Measurements from ENCODE around the gene VRK2. TPM values are rescaled to one million over a fixed set of nuclear protein-coding genes. Genes with fewer than 3 reads are reported as not detected.

The VRK2 gene
- polyA plus RNA-seq, 1 donor from 2014 or later = 0.45 TPM

DNA sequence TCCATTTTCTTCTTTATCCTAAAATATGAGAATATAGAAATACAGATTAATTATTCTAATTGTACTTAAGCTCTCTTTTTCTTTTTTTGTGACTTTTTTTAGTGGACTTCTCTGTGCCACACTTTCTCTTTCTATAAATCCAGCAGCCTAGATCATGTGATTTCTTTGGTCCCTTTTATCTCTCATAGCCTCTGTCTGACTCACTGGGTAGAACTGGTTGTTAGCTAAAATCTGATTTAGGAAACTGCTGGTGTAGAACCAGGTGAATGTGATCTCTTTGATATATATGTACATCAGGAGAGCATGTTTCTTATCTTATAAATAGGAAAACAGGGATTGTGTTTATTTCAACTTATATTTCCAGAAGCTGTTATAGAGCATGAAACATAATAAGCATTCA lies 54.9 kb downstream of the VRK2 start:
- Histone ChIP-seq H3K27me3 (ENCODE audit: insufficient read depth, low read depth, low read length) (no peaks in the 10 kb centered on the region), H4K20me1 (ENCODE audit: insufficient read depth) (no peaks in the 10 kb centered on the region), H3K36me3 (ENCODE audit: insufficient read depth, low read length) (no peaks in the 10 kb centered on the region), H3F3A (ENCODE audit: insufficient read depth, low read length, poor library complexity, severe bottlenecking) (no peaks in the 10 kb centered on the region), H2AFZ (ENCODE audit: low read depth, low read length) (no peak overlapping the region), H3K27ac (ENCODE audit: low read length) (no peak overlapping the region), H3K4me2 (ENCODE audit: low read length) (no peak overlapping the region), H3K9me3 (ENCODE audit: low read length) (no peaks in the 10 kb centered on the region), H3K9ac (ENCODE audit: low read length) (no peak overlapping the region), H3K9me2 (ENCODE audit: insufficient read depth, low read length) (no peaks in the 10 kb centered on the region), H3K79me2 (replicated peaks; ENCODE audit: insufficient read depth, low read length) (no peaks in the 10 kb centered on the region), H3K4me3 (ENCODE audit: low read length) (no peak overlapping the region)
- TF ChIP-seq EP300 (conservative IDR thresholded peaks at IDR 0.05; ENCODE audit: poor library complexity, severe bottlenecking) (no peak), EZH2 (IDR thresholded peaks at IDR 0.05; ENCODE audit: borderline replicate concordance, insufficient read depth, low read length, poor library complexity, severe bottlenecking) (no peak), POLR2AphosphoS5 (IDR thresholded peaks at IDR 0.05) (no peak), MXI1 (conservative IDR thresholded peaks at IDR 0.05; ENCODE audit: poor library complexity, severe bottlenecking) (no peak), CTCF (IDR thresholded peaks at IDR 0.05; ENCODE audit: poor library complexity, severe bottlenecking) (no peak), SMC3 (conservative IDR thresholded peaks at IDR 0.05; ENCODE audit: poor library complexity) (no peak), TAF1 (IDR thresholded peaks at IDR 0.05; ENCODE audit: low read depth) (no peak), RAD21 (conservative IDR thresholded peaks at IDR 0.05) (no peak)
- TF ChIP-seq, protein P1, sequence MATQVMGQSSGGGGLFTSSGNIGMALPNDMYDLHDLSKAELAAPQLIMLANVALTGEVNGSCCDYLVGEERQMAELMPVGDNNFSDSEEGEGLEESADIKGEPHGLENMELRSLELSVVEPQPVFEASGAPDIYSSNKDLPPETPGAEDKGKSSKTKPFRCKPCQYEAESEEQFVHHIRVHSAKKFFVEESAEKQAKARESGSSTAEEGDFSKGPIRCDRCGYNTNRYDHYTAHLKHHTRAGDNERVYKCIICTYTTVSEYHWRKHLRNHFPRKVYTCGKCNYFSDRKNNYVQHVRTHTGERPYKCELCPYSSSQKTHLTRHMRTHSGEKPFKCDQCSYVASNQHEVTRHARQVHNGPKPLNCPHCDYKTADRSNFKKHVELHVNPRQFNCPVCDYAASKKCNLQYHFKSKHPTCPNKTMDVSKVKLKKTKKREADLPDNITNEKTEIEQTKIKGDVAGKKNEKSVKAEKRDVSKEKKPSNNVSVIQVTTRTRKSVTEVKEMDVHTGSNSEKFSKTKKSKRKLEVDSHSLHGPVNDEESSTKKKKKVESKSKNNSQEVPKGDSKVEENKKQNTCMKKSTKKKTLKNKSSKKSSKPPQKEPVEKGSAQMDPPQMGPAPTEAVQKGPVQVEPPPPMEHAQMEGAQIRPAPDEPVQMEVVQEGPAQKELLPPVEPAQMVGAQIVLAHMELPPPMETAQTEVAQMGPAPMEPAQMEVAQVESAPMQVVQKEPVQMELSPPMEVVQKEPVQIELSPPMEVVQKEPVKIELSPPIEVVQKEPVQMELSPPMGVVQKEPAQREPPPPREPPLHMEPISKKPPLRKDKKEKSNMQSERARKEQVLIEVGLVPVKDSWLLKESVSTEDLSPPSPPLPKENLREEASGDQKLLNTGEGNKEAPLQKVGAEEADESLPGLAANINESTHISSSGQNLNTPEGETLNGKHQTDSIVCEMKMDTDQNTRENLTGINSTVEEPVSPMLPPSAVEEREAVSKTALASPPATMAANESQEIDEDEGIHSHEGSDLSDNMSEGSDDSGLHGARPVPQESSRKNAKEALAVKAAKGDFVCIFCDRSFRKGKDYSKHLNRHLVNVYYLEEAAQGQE (IDR thresholded peaks at IDR 0.05; ENCODE audit: borderline replicate concordance) = no peak

- no peak overlapping the region for H2AFZ ChIP-seq (ENCODE audit: low read depth, low read length)
- no peaks in the 10 kb centered on the region for H3F3A ChIP-seq (ENCODE audit: insufficient read depth, low read length, poor library complexity, severe bottlenecking)
- no peak overlapping the region for H3K4me3 ChIP-seq (ENCODE audit: low read length)
- TF ChIP-seq, protein P1 (IDR thresholded peaks at IDR 0.05; ENCODE audit: borderline replicate concordance) = no peak
- TF ChIP-seq TAF1 (IDR thresholded peaks at IDR 0.05; ENCODE audit: low read depth) = no peak
- no peak for TF ChIP-seq EP300 (conservative IDR thresholded peaks at IDR 0.05; ENCODE audit: poor library complexity, severe bottlenecking)
- no peak for TF ChIP-seq MXI1 (conservative IDR thresholded peaks at IDR 0.05; ENCODE audit: poor library complexity, severe bottlenecking)
- TF ChIP-seq RAD21 (conservative IDR thresholded peaks at IDR 0.05) = no peak
- TF ChIP-seq CTCF (IDR thresholded peaks at IDR 0.05; ENCODE audit: poor library complexity, severe bottlenecking) = no peak
- TF ChIP-seq POLR2AphosphoS5 (IDR thresholded peaks at IDR 0.05) = no peak
- TF ChIP-seq EZH2 (IDR thresholded peaks at IDR 0.05; ENCODE audit: borderline replicate concordance, insufficient read depth, low read length, poor library complexity, severe bottlenecking) = no peak
- no peak for TF ChIP-seq SMC3 (conservative IDR thresholded peaks at IDR 0.05; ENCODE audit: poor library complexity)
- H3K9me3 ChIP-seq (ENCODE audit: low read length) = no peaks in the 10 kb centered on the region
- H3K27me3 ChIP-seq (ENCODE audit: insufficient read depth, low read depth, low read length) = no peaks in the 10 kb centered on the region
- no peaks in the 10 kb centered on the region for H3K36me3 ChIP-seq (ENCODE audit: insufficient read depth, low read length)
- no peak overlapping the region for H3K4me2 ChIP-seq (ENCODE audit: low read length)
- no peak overlapping the region for H3K9ac ChIP-seq (ENCODE audit: low read length)
- H3K27ac ChIP-seq (ENCODE audit: low read length) = no peak overlapping the region
- H4K20me1 ChIP-seq (ENCODE audit: insufficient read depth) = no peaks in the 10 kb centered on the region
- H3K79me2 ChIP-seq (replicated peaks; ENCODE audit: insufficient read depth, low read length) = no peaks in the 10 kb centered on the region
- H3K9me2 ChIP-seq (ENCODE audit: insufficient read depth, low read length) = no peaks in the 10 kb centered on the region
Observed at GRCh38 chr2:58106896-58107295, 60.3 kb downstream of the VRK2 start.
